ENCODE measurements around the gene VSIG10.

GRCh38 chr12:118073768-118074167, 30.0 kb downstream of the VSIG10 start:
- TF ChIP-seq, protein P1, sequence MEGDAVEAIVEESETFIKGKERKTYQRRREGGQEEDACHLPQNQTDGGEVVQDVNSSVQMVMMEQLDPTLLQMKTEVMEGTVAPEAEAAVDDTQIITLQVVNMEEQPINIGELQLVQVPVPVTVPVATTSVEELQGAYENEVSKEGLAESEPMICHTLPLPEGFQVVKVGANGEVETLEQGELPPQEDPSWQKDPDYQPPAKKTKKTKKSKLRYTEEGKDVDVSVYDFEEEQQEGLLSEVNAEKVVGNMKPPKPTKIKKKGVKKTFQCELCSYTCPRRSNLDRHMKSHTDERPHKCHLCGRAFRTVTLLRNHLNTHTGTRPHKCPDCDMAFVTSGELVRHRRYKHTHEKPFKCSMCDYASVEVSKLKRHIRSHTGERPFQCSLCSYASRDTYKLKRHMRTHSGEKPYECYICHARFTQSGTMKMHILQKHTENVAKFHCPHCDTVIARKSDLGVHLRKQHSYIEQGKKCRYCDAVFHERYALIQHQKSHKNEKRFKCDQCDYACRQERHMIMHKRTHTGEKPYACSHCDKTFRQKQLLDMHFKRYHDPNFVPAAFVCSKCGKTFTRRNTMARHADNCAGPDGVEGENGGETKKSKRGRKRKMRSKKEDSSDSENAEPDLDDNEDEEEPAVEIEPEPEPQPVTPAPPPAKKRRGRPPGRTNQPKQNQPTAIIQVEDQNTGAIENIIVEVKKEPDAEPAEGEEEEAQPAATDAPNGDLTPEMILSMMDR (IDR thresholded peaks at IDR 0.05; ENCODE audit: insufficient read depth, low read length, poor library complexity, severe bottlenecking): no peak
- no peak for TF ChIP-seq EZH2phosphoT487 (conservative IDR thresholded peaks at IDR 0.05; ENCODE audit: low read length)
